GM12872 (cell line): ENCODE results near the gene RANBP3.

Source experiments
- CTCF ChIP-seq: IDR thresholded peaks from 3 replicates; pipeline ENCODE4 v1.5.1; 2011; ENCODE audit warnings: low read depth, mild to moderate bottlenecking, low read length, moderate library complexity; ENCODE audit not compliant: insufficient read depth

RANBP3 gene

DNA sequence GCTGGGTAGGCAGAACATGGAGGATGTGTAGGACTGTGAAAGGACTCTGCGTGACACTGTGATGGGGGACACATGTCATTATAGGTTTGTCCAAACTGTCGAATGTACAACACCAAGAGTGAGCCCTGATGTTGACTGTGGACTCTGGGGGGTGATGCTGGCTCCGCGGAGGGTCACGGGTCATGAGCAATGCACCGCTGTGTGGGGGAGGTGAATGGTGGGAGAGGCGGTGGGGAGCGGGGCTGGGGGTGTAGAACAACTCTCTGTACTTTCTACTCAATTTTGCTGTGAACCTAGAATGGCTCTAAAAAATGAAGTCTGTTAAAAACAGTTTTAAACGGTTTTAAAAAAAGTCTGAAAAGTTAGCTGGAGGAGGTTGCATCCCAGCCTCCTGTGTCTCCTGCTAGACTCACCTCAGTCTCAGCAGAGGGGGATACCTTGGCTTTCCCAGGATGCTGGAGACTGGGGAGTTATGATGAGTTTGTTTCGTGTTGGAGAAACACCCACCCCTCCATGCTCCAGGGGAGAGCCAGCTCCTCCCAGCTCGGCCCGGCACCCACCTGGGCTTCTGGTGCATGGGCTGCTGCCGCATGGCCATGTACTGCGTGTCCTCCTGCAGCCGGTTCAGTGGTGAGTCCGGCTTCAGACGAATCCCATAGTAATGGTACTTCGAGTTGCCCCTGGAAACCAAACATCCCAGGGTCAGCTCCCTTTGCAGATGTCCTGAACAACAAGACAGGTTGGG is 34.7 kb upstream of the RANBP3 start:
- TF ChIP-seq CTCF: no peak

- TF ChIP-seq CTCF: no peak
These were observed 33.9 kb upstream of the RANBP3 start for GRCh38 chr19:6011794-6012193.

DNA sequence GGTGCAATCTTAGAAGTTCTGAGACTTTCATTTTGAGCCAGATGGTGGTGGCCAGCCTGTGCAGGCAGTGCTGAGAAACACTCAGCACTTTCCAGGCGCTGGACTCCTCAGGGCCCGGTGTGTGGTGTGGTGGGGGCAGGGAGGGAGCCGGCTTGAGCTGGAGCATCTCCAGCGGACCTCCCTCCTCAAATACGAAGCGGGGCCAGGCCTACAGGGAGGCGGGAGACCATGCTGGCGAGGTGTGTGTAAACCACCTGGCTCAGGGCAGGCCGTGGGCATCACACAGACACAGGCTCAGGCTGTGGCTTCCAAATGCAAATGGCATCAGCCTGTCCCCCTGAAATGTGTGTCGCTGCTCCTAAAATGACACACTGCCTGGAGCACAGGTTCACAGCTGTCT is 33.3 kb upstream of the RANBP3 start:
- no peak for TF ChIP-seq CTCF

DNA sequence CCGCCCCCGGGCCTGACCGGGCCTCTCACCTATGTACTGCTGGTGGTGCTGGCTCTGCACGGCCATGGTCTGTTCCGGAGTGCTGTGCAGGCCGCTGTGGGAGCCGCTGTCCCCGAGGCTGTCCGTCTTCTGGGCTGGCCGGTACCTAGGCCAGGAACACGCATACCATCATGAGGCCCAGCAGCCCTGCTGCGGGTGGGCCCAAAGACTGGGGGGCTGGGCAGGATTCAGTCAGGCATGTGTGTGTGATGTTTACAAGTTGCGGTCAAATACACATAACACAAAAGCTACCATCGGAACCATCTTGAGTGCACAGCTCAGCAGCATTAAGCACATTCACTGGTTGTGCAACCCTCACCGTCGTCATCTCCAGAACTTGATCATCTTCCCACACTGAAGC is 32.2 kb upstream of the RANBP3 start:
- TF ChIP-seq CTCF: no peak

GRCh38 chr19:6007866-6008265 is 29.9 kb upstream of the RANBP3 start:
- no peak for TF ChIP-seq CTCF

- TF ChIP-seq CTCF: no peak
These were observed 29.0 kb upstream of the RANBP3 start for GRCh38 chr19:6006896-6007295.

GRCh38 chr19:6005321-6006069 is 27.6 kb upstream of the RANBP3 start:
- no peak for TF ChIP-seq CTCF
